ENCODE results near the gene FAM170B. TPM values are rescaled to one million over a fixed set of nuclear protein-coding genes. Genes with fewer than 3 reads are reported as not detected.

Gene FAM170B
- total RNA-seq, 2 experiments from 2014 or later, result not detected

DNA sequence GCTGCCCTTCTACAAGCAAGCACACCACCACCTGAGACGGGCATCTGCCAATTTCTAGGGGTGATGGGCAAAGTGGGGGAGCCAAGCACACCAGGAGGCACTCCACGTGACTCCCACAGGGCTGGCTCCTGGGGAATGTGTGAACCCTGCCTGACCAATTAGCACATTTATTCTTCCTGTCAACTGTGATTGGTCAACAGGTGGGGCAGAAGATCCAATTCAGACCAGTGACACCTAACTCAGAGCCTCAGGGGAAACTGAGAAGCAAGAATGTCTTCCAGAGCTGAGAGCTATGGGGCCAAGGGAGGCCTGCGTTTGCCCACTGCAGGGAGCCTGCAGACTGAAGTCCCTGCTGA is 38.9 kb upstream of the FAM170B start:
- Mint-ChIP-seq H3K27ac (no peak overlapping the region), H3K36me3 (no peaks in the 10 kb centered on the region), H3K4me1 (peaks cover 7% of the 10 kb centered on the region), H3K9me3 (no peaks in the 10 kb centered on the region), H3K27me3 (peaks cover 12% of the 10 kb centered on the region), H3K4me3 (no peak overlapping the region)
- DNase-seq, result no peak

DNA sequence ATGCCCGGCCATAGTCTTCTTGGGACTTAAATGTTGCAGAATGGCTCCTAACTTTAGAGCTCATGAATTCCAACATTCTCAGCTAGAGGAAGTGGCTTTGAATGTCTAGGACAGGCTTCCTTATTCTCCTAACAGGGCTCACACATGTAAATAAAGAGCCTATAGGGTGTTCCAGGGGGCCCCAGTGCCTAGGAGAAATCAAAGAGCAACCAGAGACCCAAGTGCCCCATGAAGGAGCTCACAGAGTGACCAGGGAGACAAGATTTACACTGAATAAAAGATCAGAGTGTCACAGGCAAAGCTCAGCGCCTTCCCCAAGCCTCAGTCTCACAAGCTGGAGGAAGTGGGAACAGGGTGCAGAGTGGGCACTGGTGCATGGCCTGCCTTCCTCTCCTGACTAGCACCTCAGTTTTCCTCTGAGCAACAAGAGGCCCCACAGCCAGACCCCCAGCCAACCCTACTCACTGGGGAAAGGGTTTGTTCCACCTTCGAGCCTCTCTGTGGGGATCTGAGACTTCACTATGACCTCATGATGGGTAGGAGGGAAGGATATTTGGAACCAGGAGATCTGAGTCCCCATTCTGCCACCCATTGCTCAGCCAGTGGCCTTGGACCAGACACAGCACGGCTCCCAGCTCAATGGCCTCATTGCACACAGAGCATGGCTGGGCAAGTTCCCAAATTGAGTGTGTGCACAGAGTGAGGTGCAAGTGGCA is 38.4 kb upstream of the FAM170B start:
- no peak for DNase-seq
- Mint-ChIP-seq H3K36me3 (no peaks in the 10 kb centered on the region), H3K9me3 (no peaks in the 10 kb centered on the region), H3K27ac (no peak overlapping the region), H3K4me3 (no peak overlapping the region), H3K27me3 (peaks cover 12% of the 10 kb centered on the region), H3K4me1 (peaks cover 2% of the 10 kb centered on the region)

DNA sequence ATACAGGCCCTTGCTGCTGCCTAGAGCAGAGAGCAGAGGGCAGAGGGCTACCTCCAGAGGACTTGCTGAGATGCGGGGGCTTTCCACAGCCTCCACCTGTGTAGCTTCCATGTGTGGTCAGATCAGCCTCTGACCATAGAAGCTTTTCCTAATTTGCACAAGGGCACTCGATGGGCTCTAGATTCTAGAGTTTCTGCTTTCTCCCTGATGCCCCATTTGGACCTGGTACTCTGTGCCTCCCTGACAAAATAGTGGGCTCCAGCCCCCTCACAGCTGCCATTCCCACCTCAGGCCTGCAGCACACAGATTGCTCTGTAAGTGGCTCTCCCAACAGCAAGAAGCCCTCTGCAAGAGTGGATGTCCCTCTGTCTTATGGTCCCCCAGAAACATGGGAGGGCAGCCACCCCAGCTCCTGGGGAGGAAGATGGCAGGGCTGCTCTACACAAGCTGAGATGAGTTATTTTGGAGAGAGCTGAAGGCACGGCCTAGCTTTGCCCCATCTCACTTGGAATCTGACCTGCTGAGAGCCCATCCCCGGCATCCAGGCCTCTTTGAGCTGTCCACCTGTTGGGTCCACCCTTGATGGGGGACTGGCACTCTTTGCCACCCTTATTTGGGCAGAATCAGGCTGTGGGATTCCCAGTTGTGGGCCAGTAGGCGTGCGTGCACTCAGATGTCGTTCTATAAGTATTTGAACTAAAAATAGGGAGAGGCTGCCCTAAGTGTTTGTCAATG is 37.7 kb upstream of the FAM170B start:
- no peaks in the 10 kb centered on the region for H3K9me3 Mint-ChIP-seq
- H3K4me1 Mint-ChIP-seq, result no peaks in the 10 kb centered on the region
- H3K36me3 Mint-ChIP-seq, result no peaks in the 10 kb centered on the region
- H3K27me3 Mint-ChIP-seq, result peaks cover 12% of the 10 kb centered on the region
- H3K27ac Mint-ChIP-seq, result no peak overlapping the region
- DNase-seq, result no peak
- H3K4me3 Mint-ChIP-seq, result no peak overlapping the region

DNA sequence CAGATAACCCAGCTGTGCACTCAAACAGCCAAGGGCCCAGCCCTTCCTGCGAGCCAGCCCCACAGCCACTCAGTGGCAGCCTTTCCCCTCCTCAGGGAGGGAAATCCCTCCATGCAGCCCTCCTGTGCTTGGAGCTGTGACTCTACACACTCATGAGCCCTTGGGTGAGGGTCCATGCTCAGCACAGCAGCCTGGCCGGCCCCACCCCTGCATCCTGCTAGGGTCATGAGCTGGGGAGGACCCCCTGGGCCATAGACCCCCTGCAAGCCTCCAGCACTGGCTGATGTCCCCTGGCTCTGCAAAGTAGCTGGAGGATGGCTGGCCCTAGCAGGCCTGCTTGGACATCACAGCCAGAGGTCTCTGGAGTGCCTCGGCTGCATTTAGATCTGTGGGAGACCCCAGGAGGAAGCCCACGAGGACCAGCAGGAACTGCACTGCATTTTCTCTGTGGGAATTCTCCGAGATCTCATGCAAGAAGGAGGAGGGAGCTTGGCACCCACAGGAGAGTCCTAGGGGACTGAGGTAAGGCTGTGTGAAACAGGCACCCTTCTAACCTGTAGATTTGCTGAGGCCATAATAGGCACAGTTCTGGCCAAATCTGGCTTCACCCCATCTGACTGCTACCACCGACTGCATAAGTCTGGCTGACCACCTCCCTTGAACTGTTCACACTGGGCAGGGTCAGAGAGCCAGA is 37.0 kb upstream of the FAM170B start:
- Mint-ChIP-seq H3K27me3 (peaks cover 12% of the 10 kb centered on the region), H3K27ac (no peak overlapping the region), H3K36me3 (no peaks in the 10 kb centered on the region), H3K4me1 (peaks cover 2% of the 10 kb centered on the region), H3K4me3 (no peak overlapping the region), H3K9me3 (no peaks in the 10 kb centered on the region)
- DNase-seq, result no peak

DNA sequence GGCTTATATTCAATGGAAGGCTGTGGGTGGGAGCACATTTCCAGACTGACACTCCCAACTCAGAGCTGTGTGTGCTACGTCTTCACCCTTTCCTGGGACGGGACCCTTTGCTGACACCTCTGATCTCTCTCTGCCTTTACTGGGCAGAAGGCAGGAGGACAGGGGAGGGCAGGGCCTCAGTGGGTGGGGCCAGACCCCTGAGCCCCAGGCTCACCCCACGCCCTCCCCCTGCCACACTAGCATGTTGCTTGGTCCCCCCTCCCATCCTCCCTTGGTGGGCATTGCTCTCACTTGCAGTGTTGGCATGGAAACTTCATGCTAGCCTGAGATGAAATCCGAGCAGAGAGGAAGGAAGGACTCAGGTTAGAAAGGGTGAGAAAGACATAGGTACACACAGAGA is 36.0 kb upstream of the FAM170B start:
- no peak for DNase-seq
- Mint-ChIP-seq H3K27ac (no peak overlapping the region), H3K36me3 (no peaks in the 10 kb centered on the region), H3K4me3 (no peak overlapping the region), H3K27me3 (peaks cover 9% of the 10 kb centered on the region), H3K4me1 (peaks cover 2% of the 10 kb centered on the region), H3K9me3 (no peaks in the 10 kb centered on the region)

DNA sequence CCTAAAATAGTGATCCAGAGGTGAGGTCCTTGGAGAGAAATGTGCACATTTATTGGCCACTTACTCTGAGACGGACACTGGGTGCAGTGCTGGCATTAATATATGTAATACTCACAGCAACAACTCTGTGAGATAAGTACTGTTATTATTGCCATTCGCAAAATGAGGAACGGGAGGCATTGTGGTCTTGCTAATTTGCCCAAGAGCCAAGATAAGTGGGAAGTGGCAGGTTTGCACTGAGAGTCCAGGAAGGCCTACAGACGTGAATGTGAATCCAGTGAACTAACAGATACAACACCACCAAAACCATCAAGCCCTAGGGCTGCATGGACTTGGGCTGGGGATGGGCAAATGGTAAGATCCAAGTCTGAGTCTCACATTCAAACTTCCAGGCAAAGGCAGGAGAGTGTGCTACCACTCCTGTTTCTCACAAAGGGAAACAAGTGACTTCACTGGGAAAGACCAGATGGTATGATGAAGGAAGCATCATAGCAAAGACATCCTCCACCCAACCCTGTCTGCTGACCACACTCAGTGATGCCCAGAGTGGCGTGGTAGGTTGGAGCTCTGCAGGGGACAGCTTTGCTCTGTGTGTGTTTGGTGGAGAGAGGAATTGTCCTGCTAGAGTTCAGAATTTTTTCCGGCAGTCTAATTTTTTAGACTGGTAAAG is 35.1 kb upstream of the FAM170B start:
- Mint-ChIP-seq H3K4me3 (no peak overlapping the region), H3K27ac (no peak overlapping the region), H3K9me3 (no peaks in the 10 kb centered on the region)

DNA sequence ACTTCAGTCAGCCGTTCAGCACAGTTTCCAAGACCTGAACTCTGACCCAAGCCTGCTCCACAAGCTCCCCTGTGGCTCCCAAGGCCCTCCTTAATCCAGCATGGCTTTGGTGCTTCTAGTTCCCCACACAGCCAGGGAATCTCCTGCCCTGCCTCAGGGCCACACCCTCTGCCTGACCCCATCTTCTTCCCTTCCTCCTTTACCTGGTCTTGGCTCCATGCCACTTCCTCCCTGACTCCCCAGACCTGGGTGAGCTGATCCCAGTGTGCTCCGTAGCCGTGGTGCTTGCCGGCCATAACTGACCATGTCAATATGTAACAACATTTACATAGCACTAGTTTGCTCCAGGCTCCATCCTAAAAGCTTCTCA is 34.3 kb upstream of the FAM170B start:
- no peak overlapping the region for H3K4me3 Mint-ChIP-seq
- no peak for DNase-seq
- H3K9me3 Mint-ChIP-seq, result no peaks in the 10 kb centered on the region
- peaks cover 8% of the 10 kb centered on the region for H3K4me1 Mint-ChIP-seq
- no peak overlapping the region for H3K27ac Mint-ChIP-seq
- no peaks in the 10 kb centered on the region for H3K36me3 Mint-ChIP-seq
- H3K27me3 Mint-ChIP-seq, result peaks cover 4% of the 10 kb centered on the region

More for the DNA sequence above, 35.1 kb upstream of the FAM170B start:
- Mint-ChIP-seq H3K4me1 (peaks cover 8% of the 10 kb centered on the region), H3K27me3 (peaks cover 4% of the 10 kb centered on the region), H3K36me3 (no peaks in the 10 kb centered on the region)
- DNase-seq, result no peak

DNA sequence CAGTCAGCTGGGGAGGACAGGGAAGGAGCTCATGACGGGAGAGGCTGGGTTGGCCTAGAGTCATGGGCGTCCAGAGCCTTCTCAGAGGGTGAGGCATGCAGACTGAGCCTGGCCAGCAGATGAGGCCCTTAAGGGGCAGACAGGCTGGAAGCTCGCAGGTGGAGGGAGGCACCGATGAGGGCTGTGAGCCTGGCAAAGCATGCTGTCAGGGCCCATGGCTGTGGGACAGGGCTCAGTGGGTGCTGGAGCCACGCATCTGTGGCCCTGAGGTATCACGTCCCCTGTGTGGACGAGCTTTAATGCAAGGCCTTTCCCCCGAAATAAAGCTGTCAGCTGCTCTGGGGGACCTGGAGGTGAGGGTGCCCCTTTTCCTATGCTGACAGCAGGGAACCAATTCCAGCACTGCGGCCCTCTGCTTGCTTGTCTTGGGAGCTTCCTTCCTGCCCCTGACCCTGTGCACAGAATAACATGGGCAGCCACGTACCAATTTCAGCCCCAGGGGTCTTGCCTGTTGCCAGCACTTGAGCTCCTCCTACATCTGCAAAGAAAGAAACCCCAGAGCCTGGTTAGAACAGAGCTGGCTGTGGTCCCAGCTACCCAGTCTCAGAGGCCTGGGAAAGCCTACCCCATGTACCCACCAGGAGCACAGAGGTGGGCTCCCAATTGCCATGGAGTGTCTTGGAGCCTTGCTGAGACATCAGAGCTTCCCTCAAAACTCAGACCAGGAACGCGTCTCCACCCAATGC is 33.8 kb upstream of the FAM170B start:
- no peak for DNase-seq
- H3K9me3 Mint-ChIP-seq, result no peaks in the 10 kb centered on the region
- H3K27me3 Mint-ChIP-seq, result peaks cover 4% of the 10 kb centered on the region
- H3K27ac Mint-ChIP-seq, result no peak overlapping the region
- peaks cover 8% of the 10 kb centered on the region for H3K4me1 Mint-ChIP-seq
- no peaks in the 10 kb centered on the region for H3K36me3 Mint-ChIP-seq
- no peak overlapping the region for H3K4me3 Mint-ChIP-seq

DNA sequence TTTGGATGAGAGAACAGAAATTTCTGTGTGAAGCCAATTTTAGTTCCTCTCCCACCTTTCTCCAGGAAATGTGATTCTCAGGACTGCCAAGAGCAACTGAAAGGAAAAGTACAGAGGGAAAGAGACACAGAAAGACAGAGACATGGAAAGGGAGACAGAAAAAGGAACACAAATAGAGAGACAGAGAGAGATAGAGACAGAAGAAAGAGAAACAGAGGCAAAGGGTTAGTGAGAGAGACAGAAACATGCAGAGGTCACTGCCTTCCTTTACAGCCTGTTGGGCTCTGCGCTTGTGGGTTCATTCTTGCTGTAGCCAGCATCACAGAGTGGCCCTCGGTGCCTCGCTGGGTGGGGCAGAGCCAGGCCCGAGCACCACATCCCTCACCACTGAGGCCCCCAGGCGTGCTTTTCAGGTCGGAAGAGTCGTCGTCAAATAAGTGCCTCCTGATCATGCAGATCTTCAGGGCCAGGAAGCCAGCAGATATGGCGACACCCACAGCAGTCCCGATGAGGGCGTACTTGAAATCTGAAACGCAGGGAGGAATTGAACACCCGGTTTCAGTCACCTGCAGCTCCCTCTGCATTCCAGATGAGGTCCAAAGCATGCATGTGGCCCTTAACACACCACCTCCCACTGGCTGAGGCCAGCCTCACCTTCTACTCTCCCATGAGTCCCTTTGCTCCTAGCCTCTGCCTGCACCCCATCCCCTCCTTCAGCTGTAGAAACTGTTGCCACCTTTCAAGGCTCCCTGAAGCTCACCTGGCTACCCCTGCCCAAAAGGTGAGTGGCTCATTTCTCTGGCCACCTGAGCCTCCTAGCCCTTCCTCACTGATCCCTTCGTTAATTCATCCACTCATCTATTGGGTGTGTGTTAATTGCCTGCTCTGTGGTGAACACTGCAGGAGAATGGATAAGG is 32.9 kb upstream of the FAM170B start:
- H3K36me3 Mint-ChIP-seq, result no peaks in the 10 kb centered on the region
- H3K9me3 Mint-ChIP-seq, result no peaks in the 10 kb centered on the region
- no peak for DNase-seq
- H3K4me3 Mint-ChIP-seq, result no peak overlapping the region
- no peak overlapping the region for H3K27ac Mint-ChIP-seq
- H3K27me3 Mint-ChIP-seq, result peaks cover 4% of the 10 kb centered on the region
- H3K4me1 Mint-ChIP-seq, result peaks cover 8% of the 10 kb centered on the region

DNA sequence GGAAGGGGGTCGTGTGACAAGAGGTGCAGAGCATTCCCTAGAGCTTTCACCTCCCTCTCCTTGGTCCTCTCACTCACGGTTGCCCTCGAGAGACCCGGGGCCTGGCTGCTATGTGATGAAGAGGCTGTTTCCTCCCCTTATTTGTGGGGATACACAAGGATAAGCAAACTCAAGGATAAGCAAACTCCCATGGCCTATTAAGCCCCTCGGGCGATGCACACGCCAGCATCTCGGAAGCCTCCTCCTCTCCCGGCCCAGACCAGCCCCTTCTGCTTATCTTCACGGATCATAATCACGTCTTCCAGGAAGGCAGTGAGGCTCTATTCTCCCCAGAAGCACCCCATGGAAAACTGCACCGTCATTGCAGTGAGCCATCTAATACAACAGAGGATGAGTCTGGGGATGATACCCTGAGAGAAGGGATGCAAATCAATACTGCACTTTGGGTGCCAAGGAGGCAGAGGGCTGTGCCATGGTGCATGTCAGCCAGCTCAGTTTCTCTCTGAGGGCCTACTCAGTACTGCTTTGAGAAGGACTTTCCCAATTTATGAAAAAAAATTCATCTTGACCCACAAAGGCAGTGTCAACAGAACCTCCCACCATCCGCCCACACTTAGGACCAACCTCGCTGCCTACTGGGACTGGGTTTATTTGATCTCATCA is 32.1 kb upstream of the FAM170B start:
- Mint-ChIP-seq H3K4me1 (peaks cover 8% of the 10 kb centered on the region), H3K36me3 (no peaks in the 10 kb centered on the region), H3K27ac (no peak overlapping the region), H3K9me3 (no peaks in the 10 kb centered on the region), H3K4me3 (no peak overlapping the region), H3K27me3 (peaks cover 4% of the 10 kb centered on the region)
- DNase-seq, result no peak

DNA sequence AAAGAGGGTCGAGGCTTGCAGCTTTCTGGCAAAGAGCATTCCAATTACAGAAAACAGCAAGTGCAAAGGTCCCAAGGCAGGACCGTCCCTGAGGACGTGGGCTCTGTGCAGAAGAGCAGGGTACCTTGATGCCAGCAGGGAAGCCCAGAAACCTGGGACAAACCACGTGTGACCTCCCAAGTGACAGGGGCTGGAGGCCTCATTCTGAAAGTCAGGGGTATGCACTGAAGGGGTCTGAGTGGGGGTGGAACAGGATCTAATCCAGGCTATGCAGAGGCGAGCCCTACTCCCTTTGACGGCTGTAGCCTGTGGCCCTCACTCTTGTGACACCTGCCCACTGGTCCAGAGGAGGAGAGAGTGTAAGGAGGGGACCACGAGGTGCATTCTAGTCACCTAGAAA is 31.4 kb upstream of the FAM170B start:
- H3K4me3 Mint-ChIP-seq, result no peak overlapping the region
- DNase-seq, result no peak
- H3K9me3 Mint-ChIP-seq, result no peaks in the 10 kb centered on the region
- no peak overlapping the region for H3K27ac Mint-ChIP-seq
- no peaks in the 10 kb centered on the region for H3K36me3 Mint-ChIP-seq
- peaks cover 8% of the 10 kb centered on the region for H3K4me1 Mint-ChIP-seq
- peaks cover 4% of the 10 kb centered on the region for H3K27me3 Mint-ChIP-seq

DNA sequence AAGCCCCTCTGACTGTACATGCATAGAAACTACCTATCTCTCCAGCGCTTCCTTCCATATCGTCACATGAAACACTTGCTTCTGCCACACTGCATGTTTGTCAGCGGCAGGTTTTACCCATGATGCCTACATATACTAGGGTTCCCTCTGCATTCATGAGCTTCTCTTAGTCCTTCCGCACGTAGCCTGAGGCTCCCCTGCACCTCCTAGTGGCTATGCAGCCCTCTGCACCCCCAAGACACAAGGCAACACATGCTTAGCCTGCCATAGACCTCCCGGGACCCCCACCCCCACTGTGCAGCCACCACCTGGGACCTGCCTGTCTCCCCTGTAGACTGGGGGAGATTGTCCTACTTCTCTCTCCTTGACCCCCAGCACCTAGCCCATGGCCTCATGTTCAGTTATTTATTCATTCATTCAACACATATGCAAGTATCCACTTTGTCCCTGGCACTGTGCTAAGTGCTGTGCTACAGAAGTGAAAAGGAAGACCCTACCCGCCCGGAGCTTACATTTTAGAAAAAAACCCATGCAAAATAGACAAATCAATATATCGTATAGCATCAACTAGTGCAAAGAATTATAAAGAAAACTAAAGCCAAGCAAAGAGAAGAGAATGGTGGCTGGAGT is 30.9 kb upstream of the FAM170B start:
- DNase-seq, result peak; percentile 41
- no peak overlapping the region for H3K27ac Mint-ChIP-seq
- peaks cover 4% of the 10 kb centered on the region for H3K27me3 Mint-ChIP-seq
- no peak overlapping the region for H3K4me3 Mint-ChIP-seq
- no peaks in the 10 kb centered on the region for H3K9me3 Mint-ChIP-seq
- H3K36me3 Mint-ChIP-seq, result no peaks in the 10 kb centered on the region
- peaks cover 8% of the 10 kb centered on the region for H3K4me1 Mint-ChIP-seq

DNA sequence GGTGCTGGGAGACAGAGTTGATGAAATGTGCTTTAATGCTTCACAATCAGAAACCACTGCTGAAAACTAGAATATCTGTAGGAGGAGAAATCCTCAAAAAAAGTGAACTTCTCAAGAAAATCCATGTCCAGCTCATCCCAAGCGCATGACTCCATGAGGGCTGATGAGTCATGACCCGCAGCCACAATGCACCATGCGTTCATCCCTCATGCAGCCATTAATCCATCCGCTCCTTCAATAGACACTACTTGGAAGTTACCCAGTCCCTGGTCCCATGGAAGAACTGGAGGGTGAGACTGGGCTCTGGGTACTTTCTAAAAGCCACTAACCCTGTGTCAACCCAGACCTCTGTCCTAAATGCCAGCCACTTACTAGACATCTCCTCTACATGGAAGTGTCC is 29.9 kb upstream of the FAM170B start:
- Mint-ChIP-seq H3K9me3 (no peaks in the 10 kb centered on the region), H3K36me3 (no peaks in the 10 kb centered on the region), H3K27me3 (peaks cover 4% of the 10 kb centered on the region), H3K4me1 (peaks cover 8% of the 10 kb centered on the region), H3K4me3 (no peak overlapping the region), H3K27ac (no peak overlapping the region)
- no peak for DNase-seq

Measured in activated naive CD8-positive, alpha-beta T cell treated with anti-CD3 and anti-CD28 coated beads for 36 hours (primary cell).